IPS-15b (cell line): Measurements from ENCODE around the gene BCAN.
"Not testable (repeated sequence)": the region's sequence is repeated elsewhere in the genome, so short reads cannot be mapped to it uniquely, and the experiment has no call there.

ENCODE experiments used
- H3K27me3 ChIP-seq: one replicate; pipeline ENCODE4 v1.6.1; 2013; ENCODE audit warnings: low read length; ENCODE audit not compliant: control insufficient read depth, insufficient read depth
- H3K36me3 ChIP-seq: one replicate; pipeline ENCODE4 v1.6.1; 2013; ENCODE audit warnings: low read length; ENCODE audit not compliant: control insufficient read depth, insufficient read depth
- H3K4me1 ChIP-seq: one replicate; pipeline ENCODE4 v1.6.1; 2013; ENCODE audit warnings: mild to moderate bottlenecking, low read length; ENCODE audit not compliant: control insufficient read depth, insufficient read depth
- H3K4me3 ChIP-seq: one replicate; pipeline ENCODE4 v1.5.1; 2013; ENCODE audit warnings: low read depth, low read length
- H3K9ac ChIP-seq: one replicate; pipeline ENCODE4 v1.6.1; 2013; ENCODE audit warnings: low read depth, mild to moderate bottlenecking, low read length
- H3K9me3 ChIP-seq: one replicate; pipeline ENCODE4 v1.6.1; 2013; ENCODE audit warnings: mild to moderate bottlenecking, low read length; ENCODE audit not compliant: control insufficient read depth, insufficient read depth

Gene BCAN

GRCh38 chr1:156619582-156619955 is 22.3 kb upstream of the BCAN start:
- Histone ChIP-seq H3K27me3 (peaks cover 59% of the 10 kb centered on the region), H3K4me1 (no peaks in the 10 kb centered on the region), H3K9ac (no peak overlapping the region), H3K9me3 (no peaks in the 10 kb centered on the region), H3K36me3 (no peaks in the 10 kb centered on the region), H3K4me3 (no peak overlapping the region)

- Histone ChIP-seq H3K4me1 (no peaks in the 10 kb centered on the region), H3K9ac (no peak overlapping the region), H3K36me3 (no peaks in the 10 kb centered on the region), H3K27me3 (peaks cover 76% of the 10 kb centered on the region), H3K4me3 (no peak overlapping the region), H3K9me3 (no peaks in the 10 kb centered on the region)
These were observed 19.2 kb upstream of the BCAN start for GRCh38 chr1:156622581-156623297.

GRCh38 chr1:156623946-156624813 is 17.7 kb upstream of the BCAN start:
- Histone ChIP-seq H3K4me1 (no peaks in the 10 kb centered on the region), H3K9ac (no peak overlapping the region), H3K4me3 (peak overlapping the region; percentile 62), H3K36me3 (no peaks in the 10 kb centered on the region), H3K9me3 (no peaks in the 10 kb centered on the region), H3K27me3 (peaks cover 73% of the 10 kb centered on the region)

GRCh38 chr1:156624814-156625435 is 17.0 kb upstream of the BCAN start:
- Histone ChIP-seq H3K9me3 (no peaks in the 10 kb centered on the region), H3K27me3 (peaks cover 66% of the 10 kb centered on the region), H3K4me3 (peak overlapping the region; percentile 62), H3K36me3 (no peaks in the 10 kb centered on the region), H3K4me1 (no peaks in the 10 kb centered on the region), H3K9ac (no peak overlapping the region)

- H3K9me3 ChIP-seq: no peaks in the 10 kb centered on the region
- no peak overlapping the region for H3K9ac ChIP-seq
- no peaks in the 10 kb centered on the region for H3K4me1 ChIP-seq
- peak overlapping the region; percentile 62 for H3K4me3 ChIP-seq
- no peaks in the 10 kb centered on the region for H3K36me3 ChIP-seq
- H3K27me3 ChIP-seq: peaks cover 60% of the 10 kb centered on the region
These were observed 16.4 kb upstream of the BCAN start for GRCh38 chr1:156625436-156626078.

- no peaks in the 10 kb centered on the region for H3K9me3 ChIP-seq
- peaks cover 55% of the 10 kb centered on the region for H3K27me3 ChIP-seq
- no peaks in the 10 kb centered on the region for H3K36me3 ChIP-seq
- no peak overlapping the region for H3K9ac ChIP-seq
- H3K4me3 ChIP-seq: no peak overlapping the region
- no peaks in the 10 kb centered on the region for H3K4me1 ChIP-seq
These were observed 15.9 kb upstream of the BCAN start for GRCh38 chr1:156626079-156626438.

- Histone ChIP-seq H3K36me3 (no peaks in the 10 kb centered on the region), H3K9ac (no peak overlapping the region), H3K9me3 (no peaks in the 10 kb centered on the region), H3K27me3 (peaks cover 43% of the 10 kb centered on the region), H3K4me1 (no peaks in the 10 kb centered on the region), H3K4me3 (no peak overlapping the region)
These were observed 14.5 kb upstream of the BCAN start for GRCh38 chr1:156627313-156627880.

- no peaks in the 10 kb centered on the region for H3K36me3 ChIP-seq
- no peaks in the 10 kb centered on the region for H3K4me1 ChIP-seq
- no peak overlapping the region for H3K9ac ChIP-seq
- H3K4me3 ChIP-seq: no peak overlapping the region
- H3K9me3 ChIP-seq: no peaks in the 10 kb centered on the region
- peaks cover 31% of the 10 kb centered on the region for H3K27me3 ChIP-seq
These were observed 12.0 kb upstream of the BCAN start for GRCh38 chr1:156629823-156630449.

- H3K36me3 ChIP-seq, H3K4me1 ChIP-seq, H3K9me3 ChIP-seq, H3K9ac ChIP-seq, H3K4me3 ChIP-seq: not testable (repeated sequence)
- peaks cover 30% of the 10 kb centered on the region for H3K27me3 ChIP-seq
These were observed 10.8 kb upstream of the BCAN start for GRCh38 chr1:156631152-156631551.

GRCh38 chr1:156632355-156632754 is 9.6 kb upstream of the BCAN start:
- H3K4me1 ChIP-seq: no peaks in the 10 kb centered on the region
- peaks cover 24% of the 10 kb centered on the region for H3K27me3 ChIP-seq
- no peak overlapping the region for H3K4me3 ChIP-seq

More at GRCh38 chr1:156632355-156632754, 9.6 kb upstream of the BCAN start:
- Histone ChIP-seq H3K9me3 (no peaks in the 10 kb centered on the region), H3K9ac (no peak overlapping the region), H3K36me3 (no peaks in the 10 kb centered on the region)
